Colonic mucosa (tissue), 4 donors: ENCODE data around the gene PUSL1. TPM values are rescaled to one million over a fixed set of nuclear protein-coding genes. Genes with fewer than 3 reads are reported as not detected.

Experiments
- DNase-seq: peaks from one replicate; pipeline ENCODE4 v3.0.0-alpha.2; 2020
- H3K27ac ChIP-seq: fragments of 200-600 bp; one replicate; pipeline ENCODE4 v1.8.0; 2021
- H3K27me3 ChIP-seq: fragments of 200-600 bp; one replicate; pipeline ENCODE4 v1.8.0; 2021
- H3K36me3 ChIP-seq: fragments of 200-600 bp; one replicate; pipeline ENCODE4 v1.8.0; 2021
- H3K4me1 ChIP-seq: fragments of 200-600 bp; one replicate; pipeline ENCODE4 v1.8.0; 2021; ENCODE audit warnings: mild to moderate bottlenecking
- H3K4me3 ChIP-seq: fragments of 200-600 bp; one replicate; pipeline ENCODE4 v1.8.0; 2021
- H3K9ac ChIP-seq, 2 donors: one replicate each; pipeline ENCODE4 v1.7.0; 2013; ENCODE audit warnings: control low read depth in 2 of 2, low read depth in 2 of 2, low read length in 2 of 2
- H3K9me3 ChIP-seq: fragments of 200-600 bp; one replicate; pipeline ENCODE4 v1.8.0; 2021
- CTCF ChIP-seq: fragments of 200-600 bp; IDR thresholded peaks from one replicate; pipeline ENCODE4 v1.8.0; 2022; ENCODE audit warnings: antibody characterized with exemption, mild to moderate bottlenecking
- intact Hi-C: fragments of 100-400 bp; cut with DNase I; formaldehyde crosslinking; loops from one replicate; pipeline ENCODE4 v1.14.1; 2022
- total RNA-seq, 2 donors: library from RNA; stranded (reverse); fragmentation: NEBNext Ultra II Directional in 1 of 2; extraction: Animal tissue kit (Norgen Biotek cat#: 25700) in 1 of 2; gene quantifications; one replicate each; pipeline ENCODE4 v1.2.1, GENCODE V29; 2021
- donor health status: healthy.
- donor health status: DM: no; HTN: no; CAD: no.
- donor health status: DM: no; HTN: no; CAD: no.

Gene PUSL1
- total RNA-seq, 2 donors from 2014 or later: 14.3 to 35.8 TPM

- H3K9me3 ChIP-seq: no peaks in the 10 kb centered on the region
- intact Hi-C loops: no loop called here
- H3K36me3 ChIP-seq: no peaks in the 10 kb centered on the region
- H3K4me1 ChIP-seq: peaks cover 29% of the 10 kb centered on the region
- peak overlapping the region; percentile 80 for H3K4me3 ChIP-seq
- DNase-seq: peak; percentile 59
- TF ChIP-seq CTCF: no peak
- H3K27ac ChIP-seq: peak overlapping the region; percentile 88
- peak overlapping the region; percentile 77 to 97 for H3K9ac ChIP-seq
- no peaks in the 10 kb centered on the region for H3K27me3 ChIP-seq
Measured at GRCh38 chr1:1309251-1310108, 1.1 kb downstream of the PUSL1 start.

GRCh38 chr1:1310109-1310385, 1.6 kb downstream of the PUSL1 start:
- H3K9ac ChIP-seq: no peak overlapping the region
- H3K4me3 ChIP-seq: no peak overlapping the region
- no peaks in the 10 kb centered on the region for H3K9me3 ChIP-seq
- no peak overlapping the region for H3K27ac ChIP-seq
- peaks cover 23% of the 10 kb centered on the region for H3K4me1 ChIP-seq
- TF ChIP-seq CTCF: no peak
- H3K36me3 ChIP-seq: no peaks in the 10 kb centered on the region
- intact Hi-C loops: no loop called here
- no peak for DNase-seq
- no peaks in the 10 kb centered on the region for H3K27me3 ChIP-seq

GRCh38 chr1:1310476-1311053, 2.2 kb downstream of the PUSL1 start:
- no peak for DNase-seq
- Histone ChIP-seq H3K36me3 (no peaks in the 10 kb centered on the region), H3K9me3 (no peaks in the 10 kb centered on the region), H3K4me3 (no peak overlapping the region), H3K27me3 (no peaks in the 10 kb centered on the region), H3K9ac (no peak overlapping the region), H3K4me1 (peaks cover 18% of the 10 kb centered on the region), H3K27ac (no peak overlapping the region)
- intact Hi-C loops: no loop called here
- TF ChIP-seq CTCF: no peak

- H3K36me3 ChIP-seq: no peaks in the 10 kb centered on the region
Measured at GRCh38 chr1:1311107-1312104, 3.0 kb downstream of the PUSL1 start.

More at GRCh38 chr1:1311107-1312104, 3.0 kb downstream of the PUSL1 start:
- Histone ChIP-seq H3K27ac (no peak overlapping the region), H3K4me3 (no peak overlapping the region), H3K4me1 (peaks cover 10% of the 10 kb centered on the region), H3K9me3 (no peaks in the 10 kb centered on the region), H3K27me3 (no peaks in the 10 kb centered on the region), H3K9ac (no peak overlapping the region)
- no peak for DNase-seq
- intact Hi-C loops: no loop called here
- no peak for TF ChIP-seq CTCF
